Panc1 (cell line): ENCODE measurements around the gene NCKAP5.

Source experiments
- CTCF ChIP-seq: fragments of 450-650 bp; IDR thresholded peaks from 2 replicates; pipeline ENCODE4 v1.5.1; 2017; ENCODE audit warnings: mild to moderate bottlenecking
- POLR2AphosphoS5 ChIP-seq: IDR thresholded peaks from 2 replicates; pipeline ENCODE4 v1.6.1; 2012; ENCODE audit warnings: mild to moderate bottlenecking, low read depth, low read length, moderate library complexity
- REST ChIP-seq, 2 experiments: IDR thresholded peaks; 2 replicates each; pipeline ENCODE4 v1.6.1; 2011 to 2012; ENCODE audit warnings: low read depth in 2 of 2, control low read depth in 1 of 2, low read length in 1 of 2, mild to moderate bottlenecking in 1 of 2, moderate library complexity in 1 of 2; ENCODE audit not compliant: insufficient read depth in 1 of 2
- SIN3A ChIP-seq: IDR thresholded peaks from 2 replicates; pipeline ENCODE4 v1.6.1; 2012; ENCODE audit warnings: low read depth, mild to moderate bottlenecking, low read length, moderate library complexity, borderline replicate concordance; ENCODE audit not compliant: insufficient read depth
- TCF7L2 ChIP-seq: IDR thresholded peaks from 2 replicates; pipeline ENCODE4 v1.6.1; 2011; ENCODE audit warnings: mild to moderate bottlenecking, low read depth, low read length, inconsistent platforms

- TF ChIP-seq CTCF = no peak
- no peak for TF ChIP-seq POLR2AphosphoS5
- TF ChIP-seq TCF7L2 = no peak
- TF ChIP-seq REST (IDR thresholded peaks at IDR 0.05; ENCODE audit: insufficient read depth in 1 of 2, low read depth in 2 of 2, low read length in 1 of 2) = no peak
- TF ChIP-seq SIN3A = no peak
These were observed 936.1 kb downstream of the NCKAP5 start for GRCh38 chr2:132632000-132632649.
